Neuronal stem cell (in vitro differentiated cells): ENCODE data around the gene TERB2.
"Not testable (repeated sequence)": the region's sequence is repeated elsewhere in the genome, so short reads cannot be mapped to it uniquely, and the experiment has no call there.

Source experiments
- DNase-seq: peaks from one replicate; pipeline ENCODE4 v3.0.0-alpha.2; 2013; ENCODE audit warnings: low spot score
- H2AFZ ChIP-seq: one replicate; pipeline ENCODE4 v1.6.1; 2013; ENCODE audit warnings: mild to moderate bottlenecking, low read length, inconsistent platforms
- H2AK5ac ChIP-seq: 2 replicates; pipeline ENCODE4 v1.6.1; 2013; ENCODE audit warnings: low read depth, mild to moderate bottlenecking, inconsistent platforms, low read length, moderate library complexity, mixed read lengths
- H2BK120ac ChIP-seq: 2 replicates; pipeline ENCODE4 v1.6.1; 2013; ENCODE audit warnings: low read depth, mild to moderate bottlenecking, inconsistent platforms, low read length, moderate library complexity, mixed read lengths
- H2BK12ac ChIP-seq: one replicate; pipeline ENCODE4 v1.6.1; 2013; ENCODE audit warnings: low read length, inconsistent platforms
- H2BK15ac ChIP-seq: 2 replicates; pipeline ENCODE4 v1.6.1; 2013; ENCODE audit warnings: mild to moderate bottlenecking, low read length, inconsistent platforms, mixed read lengths
- H2BK5ac ChIP-seq: one replicate; pipeline ENCODE4 v1.6.1; 2013; ENCODE audit warnings: inconsistent platforms, mild to moderate bottlenecking, low read length, moderate library complexity
- H3K14ac ChIP-seq: one replicate; pipeline ENCODE4 v1.6.1; 2013; ENCODE audit warnings: low read length, inconsistent platforms
- H3K18ac ChIP-seq: 2 replicates; pipeline ENCODE4 v1.6.1; 2013; ENCODE audit warnings: low read length, inconsistent platforms
- H3K23ac ChIP-seq: 2 replicates; pipeline ENCODE4 v1.6.1; 2013; ENCODE audit warnings: low read depth, mild to moderate bottlenecking, mixed read lengths, low read length, inconsistent platforms; ENCODE audit not compliant: poor library complexity
- H3K27ac ChIP-seq: replicated peaks from 3 replicates; pipeline ENCODE4 v1.5.1; 2013; ENCODE audit warnings: low read length, inconsistent platforms
- H3K27me3 ChIP-seq, 3 experiments: 2 replicates each; pipeline ENCODE4 v1.6.1; 2013; ENCODE audit warnings: low read length in 3 of 3, mild to moderate bottlenecking in 2 of 3, inconsistent platforms in 1 of 3, low read depth in 1 of 3, mixed read lengths in 1 of 3, moderate library complexity in 1 of 3; ENCODE audit not compliant: control insufficient read depth in 3 of 3, insufficient read depth in 3 of 3
- H3K36me3 ChIP-seq, 2 donors: replicated peaks in 1 of 2; 2 replicates each; pipeline ENCODE4 v1.6.1; 2013; ENCODE audit warnings: low read length in 2 of 2; ENCODE audit not compliant: control insufficient read depth in 2 of 2, insufficient read depth in 2 of 2
- H3K4ac ChIP-seq: 2 replicates; pipeline ENCODE4 v1.6.1; 2013; ENCODE audit warnings: inconsistent platforms, mild to moderate bottlenecking, low read length, moderate library complexity
- H3K4me1 ChIP-seq, 2 donors: 1 replicate in 1 of 2; 2 replicates in 1 of 2; pipeline ENCODE4 v1.6.1; 2013; ENCODE audit warnings: low read length in 2 of 2, low read depth in 1 of 2; ENCODE audit not compliant: control insufficient read depth in 2 of 2, insufficient read depth in 1 of 2
- H3K4me2 ChIP-seq: one replicate; pipeline ENCODE4 v1.6.1; 2013; ENCODE audit warnings: mild to moderate bottlenecking, low read length, inconsistent platforms; ENCODE audit not compliant: insufficient read depth, poor library complexity, severe bottlenecking
- H3K4me3 ChIP-seq, 2 donors: 2 replicates each; pipeline ENCODE4 v1.5.1; 2013; ENCODE audit warnings: low read length in 2 of 2, mild to moderate bottlenecking in 2 of 2, inconsistent platforms in 1 of 2, moderate library complexity in 1 of 2
- H3K79me1 ChIP-seq: one replicate; pipeline ENCODE4 v1.6.1; 2013; ENCODE audit warnings: low read depth, mild to moderate bottlenecking, inconsistent platforms, low read length, moderate library complexity
- H3K9ac ChIP-seq: one replicate; pipeline ENCODE4 v1.6.1; 2013; ENCODE audit warnings: mild to moderate bottlenecking, low read depth, low read length, inconsistent platforms; ENCODE audit not compliant: poor library complexity
- H3K9me3 ChIP-seq, 2 donors: replicated peaks in 1 of 2; 2 replicates each; pipeline versions ENCODE3 to v1.6.1; 2013; ENCODE audit warnings: low read length in 2 of 2, mild to moderate bottlenecking in 2 of 2, inconsistent platforms in 1 of 2, low read depth in 1 of 2, mixed read lengths in 1 of 2, moderate library complexity in 1 of 2; ENCODE audit not compliant: control insufficient read depth in 2 of 2, insufficient read depth in 1 of 2
- H4K8ac ChIP-seq: one replicate; pipeline ENCODE4 v1.6.1; 2013; ENCODE audit warnings: low read depth, mild to moderate bottlenecking, inconsistent platforms, low read length, moderate library complexity
- H4K91ac ChIP-seq: one replicate; pipeline ENCODE4 v1.6.1; 2013; ENCODE audit warnings: low read length, low read depth, mild to moderate bottlenecking, inconsistent platforms; ENCODE audit not compliant: poor library complexity
- WGBS, 2 donors: extraction: QIAGEN DNeasy Blood & Tissue Kit; methylation state at CpG; one replicate each; pipeline ENCODE4 v1.1.7; 2013; ENCODE audit warnings: missing lambda C conversion rate in 2 of 2, mixed read lengths in 1 of 2; ENCODE audit not compliant: insufficient read length in 2 of 2, insufficient replicate concordance in 1 of 2; ENCODE audit errors: extremely low coverage in 2 of 2; 5-methylcytosine and 5-hydroxymethylcytosine counted together

TERB2 gene

DNA sequence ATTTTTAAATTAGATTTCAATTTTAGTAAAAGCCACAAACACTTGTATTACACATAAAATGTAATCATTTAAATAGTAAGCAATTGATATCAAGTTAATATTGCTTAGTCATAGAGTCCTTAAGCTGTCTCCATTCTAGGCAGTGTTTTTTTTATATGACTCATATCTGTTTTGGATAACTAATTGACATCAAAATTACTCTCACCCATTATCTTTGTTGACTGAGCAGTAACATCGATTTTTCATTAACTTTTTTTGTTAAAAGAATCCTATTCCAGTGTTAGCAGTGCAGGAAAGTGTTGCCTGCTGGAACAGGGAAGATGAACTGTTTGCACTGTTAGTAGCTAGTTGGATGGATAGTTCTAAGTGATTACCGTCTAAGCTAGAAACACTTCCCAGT is 21.3 kb downstream of the TERB2 start:
- not testable (repeated sequence) for H3K9ac ChIP-seq, H3K23ac ChIP-seq, H3K9me3 ChIP-seq, H3K4me2 ChIP-seq, H3K14ac ChIP-seq, H3K79me1 ChIP-seq, H3K18ac ChIP-seq, H2BK12ac ChIP-seq, H4K8ac ChIP-seq, H2BK5ac ChIP-seq, H3K27me3 ChIP-seq, DNase-seq, H2AK5ac ChIP-seq, H2AFZ ChIP-seq, H3K27ac ChIP-seq, H3K36me3 ChIP-seq, H2BK15ac ChIP-seq, H3K4ac ChIP-seq, H3K4me3 ChIP-seq, H3K4me1 ChIP-seq, H4K91ac ChIP-seq, H2BK120ac ChIP-seq
- WGBS, 2 donors = no CpG with 5 or more reads among the region's 2 CpGs

DNA sequence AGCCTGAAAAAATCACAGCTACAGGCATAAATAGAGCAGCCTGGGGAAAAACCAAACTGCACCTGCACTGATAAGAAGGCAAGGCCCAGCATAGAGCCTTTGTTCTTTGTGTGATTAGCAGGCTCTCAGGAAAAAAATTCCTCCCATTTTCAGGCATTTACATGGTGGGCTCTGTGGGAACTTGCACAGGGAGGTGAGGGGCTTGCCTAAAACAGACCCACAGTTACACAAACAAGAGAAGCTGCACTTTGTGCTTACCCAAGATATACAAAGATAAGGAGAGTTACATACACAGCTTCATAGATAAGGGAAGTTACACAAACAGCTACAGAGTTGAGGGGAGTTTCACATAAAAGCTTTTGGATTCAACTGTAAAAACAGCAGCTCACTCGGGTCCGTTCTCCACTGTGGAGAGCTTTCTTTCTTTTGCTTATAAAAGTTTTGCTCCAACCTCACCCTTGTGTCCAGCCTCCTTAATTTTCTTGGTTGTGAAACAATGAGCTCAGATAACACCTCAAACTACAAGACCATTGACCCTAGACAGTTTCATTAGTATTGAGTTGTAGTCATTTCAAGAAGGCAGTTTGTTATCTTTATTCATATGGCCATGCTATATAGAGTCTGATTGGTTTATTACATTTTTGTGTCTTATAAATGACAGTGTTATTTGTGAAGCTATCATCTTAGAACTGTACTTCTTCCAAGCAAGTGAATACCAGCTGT is 23.3 kb downstream of the TERB2 start:
- H3K4me3 ChIP-seq, H3K4ac ChIP-seq: not testable (repeated sequence)

DNA sequence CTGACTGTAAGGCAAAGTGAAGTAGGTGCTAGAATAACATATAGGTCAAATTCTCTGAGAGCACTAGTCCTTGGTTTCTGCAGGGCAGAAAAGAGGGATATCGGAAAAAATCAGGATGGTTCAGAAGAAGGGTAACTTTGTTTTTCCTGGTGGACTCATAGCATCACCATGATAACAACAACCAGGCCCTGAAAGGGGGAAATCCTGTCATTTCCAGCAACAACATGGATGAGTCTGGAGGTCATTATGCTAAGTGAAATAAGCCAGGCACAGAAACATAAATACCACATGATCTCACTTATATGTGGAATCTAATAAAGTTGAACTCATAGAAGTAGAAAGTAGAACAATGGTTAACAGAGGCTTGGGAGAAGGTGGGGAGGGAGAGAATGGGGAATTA is 27.7 kb downstream of the TERB2 start:
- not testable (repeated sequence) for H2BK120ac ChIP-seq, H3K27me3 ChIP-seq, H3K4me2 ChIP-seq, DNase-seq, H3K27ac ChIP-seq, H2AK5ac ChIP-seq, H3K18ac ChIP-seq, H3K4me3 ChIP-seq, H3K9me3 ChIP-seq, H4K8ac ChIP-seq, H2BK12ac ChIP-seq, H3K23ac ChIP-seq, H3K9ac ChIP-seq, H3K36me3 ChIP-seq, H3K4me1 ChIP-seq, H3K4ac ChIP-seq, H2BK5ac ChIP-seq, H3K14ac ChIP-seq, H4K91ac ChIP-seq, H2AFZ ChIP-seq, H3K79me1 ChIP-seq, H2BK15ac ChIP-seq
- no CpG with 5 or more reads among the region's 1 CpG for WGBS, 2 donors

More for the DNA sequence above, 23.3 kb downstream of the TERB2 start:
- not testable (repeated sequence) for H4K8ac ChIP-seq, H2BK12ac ChIP-seq, H2BK15ac ChIP-seq, DNase-seq, H3K9me3 ChIP-seq, H3K4me2 ChIP-seq, H3K27me3 ChIP-seq, H2BK5ac ChIP-seq, H3K9ac ChIP-seq, H2AFZ ChIP-seq, H3K4me1 ChIP-seq, H4K91ac ChIP-seq, H3K23ac ChIP-seq, H3K18ac ChIP-seq, H2BK120ac ChIP-seq, H2AK5ac ChIP-seq, H3K14ac ChIP-seq, H3K79me1 ChIP-seq, H3K27ac ChIP-seq, H3K36me3 ChIP-seq
- whole genome bisulfite sequencing, 2 donors = no CpG with 5 or more reads among the region's 2 CpGs

DNA sequence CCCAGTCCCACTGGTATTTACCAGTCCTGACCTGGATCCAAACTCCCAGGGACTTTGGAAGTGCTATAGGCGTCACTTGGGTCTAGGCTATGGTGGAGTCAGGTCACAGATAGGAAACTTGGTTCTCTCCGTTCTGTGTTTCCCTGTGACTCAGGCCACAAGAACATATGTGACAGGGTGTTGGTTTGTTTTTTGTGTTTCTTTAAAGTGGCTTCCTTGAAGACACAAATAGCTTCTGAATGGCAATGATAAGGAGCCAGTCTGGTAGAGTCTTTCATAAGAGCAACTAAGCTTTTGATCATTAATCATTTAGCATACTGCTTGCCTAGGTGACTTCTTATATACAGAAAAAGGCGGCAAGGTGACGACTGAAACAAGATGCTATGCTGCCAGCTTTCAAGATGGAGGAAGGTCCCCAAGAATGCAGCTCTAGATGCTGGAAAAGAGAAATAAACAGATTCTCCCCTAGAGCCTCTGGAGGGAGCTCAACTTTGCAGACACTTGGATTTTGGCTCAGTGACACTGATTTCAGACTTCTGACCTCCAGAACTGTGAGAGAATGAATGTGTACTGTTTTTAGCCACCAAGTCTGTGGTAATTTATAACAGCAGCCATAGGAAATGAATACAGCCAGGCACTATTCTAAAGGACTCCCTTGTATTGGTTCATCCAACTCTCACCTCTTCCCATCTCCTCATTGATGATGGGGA is 30.0 kb downstream of the TERB2 start:
- H3K27me3 ChIP-seq, H3K14ac ChIP-seq, H3K79me1 ChIP-seq, H2BK120ac ChIP-seq, H3K9me3 ChIP-seq, H4K91ac ChIP-seq, DNase-seq, H3K23ac ChIP-seq, H3K4ac ChIP-seq, H3K9ac ChIP-seq, H3K4me3 ChIP-seq, H4K8ac ChIP-seq, H3K4me2 ChIP-seq, H3K18ac ChIP-seq, H2AK5ac ChIP-seq, H2BK15ac ChIP-seq, H3K27ac ChIP-seq, H3K36me3 ChIP-seq, H2BK5ac ChIP-seq, H3K4me1 ChIP-seq, H2AFZ ChIP-seq, H2BK12ac ChIP-seq: not testable (repeated sequence)
- no CpG with 5 or more reads among the region's 4 CpGs for WGBS, 2 donors
